ENCODE data around the gene PTRH1. TPM values are rescaled to one million over a fixed set of nuclear protein-coding genes. Genes with fewer than 3 reads are reported as not detected.

The PTRH1 gene
- total RNA-seq, 2 donors from 2014 or later: 23.6 to 64.9 TPM

- Histone ChIP-seq H3K9me3 (no peaks in the 10 kb centered on the region), H3K4me3 (no peak overlapping the region), H3K27ac (no peak overlapping the region), H3K4me1 (no peaks in the 10 kb centered on the region), H3K27me3 (no peaks in the 10 kb centered on the region), H3K36me3 (replicated peaks in 1 of 2; ENCODE audit: insufficient read depth in 1 of 2, low read depth in 2 of 2) (no peaks in the 10 kb centered on the region)
- DNase-seq (no peak), ATAC-seq (no peak)
- TF ChIP-seq, protein P1, sequence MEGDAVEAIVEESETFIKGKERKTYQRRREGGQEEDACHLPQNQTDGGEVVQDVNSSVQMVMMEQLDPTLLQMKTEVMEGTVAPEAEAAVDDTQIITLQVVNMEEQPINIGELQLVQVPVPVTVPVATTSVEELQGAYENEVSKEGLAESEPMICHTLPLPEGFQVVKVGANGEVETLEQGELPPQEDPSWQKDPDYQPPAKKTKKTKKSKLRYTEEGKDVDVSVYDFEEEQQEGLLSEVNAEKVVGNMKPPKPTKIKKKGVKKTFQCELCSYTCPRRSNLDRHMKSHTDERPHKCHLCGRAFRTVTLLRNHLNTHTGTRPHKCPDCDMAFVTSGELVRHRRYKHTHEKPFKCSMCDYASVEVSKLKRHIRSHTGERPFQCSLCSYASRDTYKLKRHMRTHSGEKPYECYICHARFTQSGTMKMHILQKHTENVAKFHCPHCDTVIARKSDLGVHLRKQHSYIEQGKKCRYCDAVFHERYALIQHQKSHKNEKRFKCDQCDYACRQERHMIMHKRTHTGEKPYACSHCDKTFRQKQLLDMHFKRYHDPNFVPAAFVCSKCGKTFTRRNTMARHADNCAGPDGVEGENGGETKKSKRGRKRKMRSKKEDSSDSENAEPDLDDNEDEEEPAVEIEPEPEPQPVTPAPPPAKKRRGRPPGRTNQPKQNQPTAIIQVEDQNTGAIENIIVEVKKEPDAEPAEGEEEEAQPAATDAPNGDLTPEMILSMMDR (IDR thresholded peaks at IDR 0.05): no peak
- no peak for TF ChIP-seq POLR2A (IDR thresholded peaks at IDR 0.05)
- WGBS, 2 donors: 63 to 65% methylated on average over 8 to 12 of the region's 12 CpGs
- intact Hi-C loops (cut with DNase I): no loop called here
These were observed 6.7 kb upstream of the PTRH1 start for GRCh38 chr9:127722055-127722745.

GRCh38 chr9:127721391-127721821 lies 5.9 kb upstream of the PTRH1 start:
- TF ChIP-seq, protein P1 (IDR thresholded peaks at IDR 0.05): no peak
- intact Hi-C loops (cut with DNase I): no loop called here
- Histone ChIP-seq H3K4me1 (peaks cover under 1% of the 10 kb centered on the region), H3K27ac (no peak overlapping the region), H3K9me3 (no peaks in the 10 kb centered on the region), H3K4me3 (no peak overlapping the region), H3K36me3 (replicated peaks in 1 of 2; ENCODE audit: insufficient read depth in 1 of 2, low read depth in 2 of 2) (no peaks in the 10 kb centered on the region), H3K27me3 (no peaks in the 10 kb centered on the region)
- DNase-seq (no peak), ATAC-seq (no peak)
- 67% methylated on average over 4 to 11 of the region's 11 CpGs for WGBS, 2 donors

GRCh38 chr9:127720865-127721227 lies 5.4 kb upstream of the PTRH1 start:
- Histone ChIP-seq H3K27ac (no peak overlapping the region), H3K4me3 (no peak overlapping the region), H3K27me3 (no peaks in the 10 kb centered on the region), H3K4me1 (peaks cover 6% of the 10 kb centered on the region), H3K9me3 (no peaks in the 10 kb centered on the region), H3K36me3 (replicated peaks in 1 of 2; ENCODE audit: insufficient read depth in 1 of 2, low read depth in 2 of 2) (no peaks in the 10 kb centered on the region)
- TF ChIP-seq, protein P1 (IDR thresholded peaks at IDR 0.05): no peak
- no peak for TF ChIP-seq POLR2A (IDR thresholded peaks at IDR 0.05)
- ATAC-seq: no peak
- intact Hi-C loops (cut with DNase I): no loop called here
- DNase-seq: no peak

- Histone ChIP-seq H3K36me3 (replicated peaks in 1 of 2; ENCODE audit: insufficient read depth in 1 of 2, low read depth in 2 of 2) (no peaks in the 10 kb centered on the region), H3K9me3 (no peaks in the 10 kb centered on the region), H3K27ac (no peak overlapping the region), H3K27me3 (no peaks in the 10 kb centered on the region), H3K4me3 (no peak overlapping the region), H3K4me1 (peaks cover 6% of the 10 kb centered on the region)
- ATAC-seq (no peak), DNase-seq (no peak)
- 82 to 83% methylated on average over 12 of the region's 12 CpGs for WGBS, 2 donors
- intact Hi-C loops (cut with DNase I): no loop called here
- TF ChIP-seq, protein P1 (IDR thresholded peaks at IDR 0.05): no peak
- TF ChIP-seq POLR2A (IDR thresholded peaks at IDR 0.05): no peak
These were observed 4.8 kb upstream of the PTRH1 start for GRCh38 chr9:127720031-127720864.

Data from body of pancreas (tissue), 4 donors.